ENCODE measurements around the gene PCCA.

The PCCA gene

DNA sequence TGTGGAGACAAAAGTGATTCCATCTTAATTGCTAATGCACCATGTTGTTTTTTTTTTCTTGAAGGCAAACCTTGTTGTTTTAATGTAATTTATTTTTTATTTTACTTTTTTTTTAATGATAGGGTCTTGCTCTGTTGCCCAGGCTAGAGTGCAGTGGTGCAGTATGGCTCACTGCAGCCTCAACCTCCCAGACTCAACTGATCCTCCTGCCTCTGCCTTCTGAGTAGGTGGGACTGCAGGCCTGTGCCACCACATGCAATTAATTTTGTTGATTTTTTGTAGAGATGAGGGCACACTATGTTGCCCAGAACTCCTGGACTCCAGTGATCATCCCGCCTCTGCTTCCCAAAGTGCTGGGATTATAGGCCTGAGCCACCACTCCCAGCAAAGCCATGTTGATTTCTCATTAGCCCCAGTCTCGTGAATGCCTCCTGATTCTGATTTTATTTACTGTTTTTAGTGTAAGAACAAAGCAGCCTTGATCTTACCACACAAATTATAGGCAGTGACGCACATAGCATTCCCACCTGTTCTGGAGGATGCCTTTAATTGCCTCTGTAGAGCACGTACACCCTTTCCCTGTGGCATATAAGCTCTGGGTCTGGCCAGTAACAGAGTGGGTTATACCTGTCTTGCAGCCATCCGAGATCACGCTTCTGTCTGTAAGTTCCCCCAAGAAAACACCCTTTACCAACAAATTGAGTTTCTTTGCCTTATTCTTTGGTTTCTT, 349.3 kb downstream of the PCCA start:
- DNase-seq = no peak

DNA sequence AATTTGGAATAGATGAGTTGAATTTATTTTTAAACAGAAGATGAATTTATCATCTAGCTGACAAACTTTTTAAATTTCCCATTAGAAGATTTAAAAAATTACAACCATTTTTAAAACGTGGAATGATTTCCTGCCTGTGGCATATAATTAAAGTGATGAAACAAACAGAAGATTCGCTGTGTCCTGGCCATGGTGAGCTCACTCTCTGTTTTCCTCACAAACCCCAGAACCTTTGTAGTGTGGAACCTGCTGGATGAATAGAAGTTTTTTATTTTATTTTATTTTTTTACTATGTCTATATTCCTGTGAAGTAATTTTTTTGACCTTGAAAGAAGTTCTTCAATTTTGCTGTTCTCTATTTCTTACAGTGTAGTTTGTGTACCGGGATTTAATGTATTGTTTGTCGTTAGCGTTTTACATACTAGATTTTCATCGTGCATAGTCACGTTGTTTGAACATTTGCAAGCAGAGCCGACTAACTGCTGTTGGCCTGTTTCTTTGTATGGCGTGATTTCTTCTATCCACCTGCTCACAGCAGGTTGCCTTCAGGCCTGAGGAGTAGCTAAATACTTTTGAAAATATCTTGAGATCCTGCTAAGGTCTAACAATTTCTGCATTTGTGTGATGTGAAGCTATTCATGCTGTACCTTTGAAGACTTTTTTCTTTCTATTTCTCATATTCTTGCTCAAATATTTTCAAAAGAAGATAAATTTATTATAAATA, 350.5 kb downstream of the PCCA start:
- no peak for DNase-seq

DNA sequence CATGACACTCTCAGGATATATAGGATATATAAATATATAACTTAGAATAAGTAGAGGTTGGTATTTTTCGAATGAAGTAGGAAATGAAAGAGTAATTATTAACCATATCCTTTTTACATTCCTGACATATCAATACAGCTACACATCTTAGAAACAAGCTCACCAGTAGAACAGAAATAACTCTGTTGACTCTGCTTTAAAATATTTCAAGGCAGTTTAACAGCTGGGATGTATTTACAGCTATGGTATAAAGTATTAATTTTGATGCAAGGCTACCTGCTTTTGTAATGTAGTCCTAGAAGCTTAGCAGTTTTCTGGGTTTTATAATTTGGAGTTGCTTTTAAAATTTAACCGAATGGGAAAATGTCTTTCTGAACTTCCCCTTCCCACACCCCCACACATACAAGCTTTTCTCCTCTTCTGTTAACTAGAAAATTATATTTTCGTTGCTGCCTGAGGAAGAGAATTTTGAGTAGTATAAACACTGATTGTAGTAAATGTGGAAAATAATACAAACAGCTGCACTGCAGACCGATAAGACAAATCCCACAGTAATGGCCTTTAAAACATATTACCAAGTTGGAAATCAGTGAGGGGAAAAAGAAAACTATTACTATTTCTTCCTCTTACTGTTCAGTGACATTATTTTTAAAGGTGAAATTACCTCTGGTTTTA, 352.0 kb downstream of the PCCA start:
- peak; percentile 82 for DNase-seq

DNA sequence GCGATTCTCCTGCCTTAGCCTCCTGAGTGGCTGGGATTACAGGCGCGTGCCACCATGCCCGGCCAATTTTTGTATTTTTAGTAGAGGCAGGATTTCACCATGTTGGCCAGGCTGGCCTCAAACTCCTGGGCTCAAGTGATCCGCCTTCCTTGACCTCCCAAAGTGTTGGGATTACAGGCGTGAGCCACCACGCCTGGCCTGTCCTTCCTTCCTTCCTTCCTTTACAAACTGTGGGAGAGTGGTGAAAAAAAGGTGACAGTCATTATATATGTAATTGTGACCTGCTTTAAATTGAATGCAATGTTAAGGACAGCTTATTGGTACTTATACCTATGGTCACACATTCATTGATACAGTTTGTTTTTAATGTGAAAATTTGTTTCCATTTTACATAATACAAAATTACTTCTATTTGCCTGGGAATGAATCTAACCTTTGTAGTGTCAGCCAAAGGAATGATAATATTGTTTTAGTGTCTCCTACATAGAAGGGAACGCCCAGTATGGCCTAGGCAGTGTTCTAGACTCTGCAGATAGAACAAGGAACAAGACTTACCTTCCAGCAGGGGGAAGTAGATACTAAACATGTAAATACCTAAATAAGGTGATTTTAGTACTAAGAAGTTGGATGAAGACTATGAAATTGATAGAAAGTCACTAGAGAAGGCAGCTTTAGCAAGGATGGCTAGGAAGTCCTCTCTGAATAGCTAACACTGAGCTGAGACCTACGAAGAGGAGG, 353.4 kb downstream of the PCCA start:
- DNase-seq = no peak

DNA sequence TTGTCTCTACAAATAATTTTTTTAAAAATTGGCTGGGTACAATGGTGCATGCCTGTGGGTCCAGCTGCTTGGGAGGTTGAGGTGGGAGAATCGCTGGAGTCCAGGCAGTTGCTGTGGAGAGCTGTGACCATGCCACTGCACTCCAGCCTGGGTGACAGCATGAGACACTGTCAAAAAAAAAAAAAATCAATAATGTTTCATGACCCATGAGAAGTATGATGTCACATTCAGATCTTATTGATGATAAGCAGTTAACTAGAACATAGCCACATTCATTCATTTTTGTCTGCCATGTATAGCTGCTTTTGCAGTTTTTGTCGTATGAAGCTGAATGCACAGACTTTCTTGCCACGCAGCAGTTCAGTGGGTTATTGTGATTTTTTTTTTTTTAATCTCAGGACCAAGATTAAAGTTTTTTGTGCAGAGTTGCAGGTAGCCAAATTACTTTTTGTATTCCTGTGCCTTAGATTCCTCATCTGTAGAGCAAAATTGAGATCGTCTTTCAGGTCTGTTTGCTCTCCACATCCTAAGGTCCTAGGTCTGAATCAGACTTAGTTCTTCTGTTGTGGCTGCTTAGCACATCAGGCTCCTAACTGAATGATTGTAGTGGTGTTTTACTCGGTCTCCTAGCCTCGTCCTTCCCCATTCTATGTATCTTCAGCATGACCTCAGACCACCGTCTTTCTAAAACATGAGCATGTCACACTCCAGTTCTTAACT, 354.5 kb downstream of the PCCA start:
- DNase-seq = no peak

DNA sequence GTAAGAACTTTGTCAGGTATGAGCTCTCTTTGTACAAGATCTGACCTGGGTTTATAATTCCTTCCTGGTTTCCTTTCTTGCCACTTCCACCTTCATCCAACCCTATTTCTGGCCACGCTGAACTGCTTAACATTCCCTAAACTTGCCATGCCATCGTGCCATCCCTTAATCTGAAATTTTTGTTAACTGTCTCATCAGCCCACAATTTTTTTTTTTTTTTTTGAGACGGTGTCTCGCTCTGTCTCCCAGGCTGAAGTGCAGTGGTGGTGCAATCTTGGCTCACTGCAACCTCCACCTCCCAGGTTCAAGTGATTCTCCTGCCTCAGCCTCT, 355.1 kb downstream of the PCCA start:
- DNase-seq = peak; percentile 42

DNA sequence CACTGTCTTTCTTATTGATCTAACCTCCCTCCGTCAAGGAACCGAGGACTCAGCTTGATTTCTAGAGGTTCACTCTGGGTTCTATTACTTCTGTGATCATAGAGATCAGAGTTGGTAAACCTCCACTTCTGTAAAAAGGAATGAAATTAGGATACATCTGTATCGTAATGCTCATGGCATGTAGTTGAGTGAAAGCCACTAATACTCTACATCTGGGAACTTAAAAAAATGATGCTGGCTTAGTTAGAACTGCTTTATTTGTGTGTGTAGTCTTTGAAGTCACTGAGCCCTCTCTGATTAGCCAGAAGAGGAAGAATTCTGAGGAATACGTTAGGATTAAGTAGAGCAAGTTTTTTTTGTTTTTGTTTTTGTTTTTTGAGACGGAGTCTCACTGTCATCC, 358.9 kb downstream of the PCCA start:
- DNase-seq = peak; percentile 17

DNA sequence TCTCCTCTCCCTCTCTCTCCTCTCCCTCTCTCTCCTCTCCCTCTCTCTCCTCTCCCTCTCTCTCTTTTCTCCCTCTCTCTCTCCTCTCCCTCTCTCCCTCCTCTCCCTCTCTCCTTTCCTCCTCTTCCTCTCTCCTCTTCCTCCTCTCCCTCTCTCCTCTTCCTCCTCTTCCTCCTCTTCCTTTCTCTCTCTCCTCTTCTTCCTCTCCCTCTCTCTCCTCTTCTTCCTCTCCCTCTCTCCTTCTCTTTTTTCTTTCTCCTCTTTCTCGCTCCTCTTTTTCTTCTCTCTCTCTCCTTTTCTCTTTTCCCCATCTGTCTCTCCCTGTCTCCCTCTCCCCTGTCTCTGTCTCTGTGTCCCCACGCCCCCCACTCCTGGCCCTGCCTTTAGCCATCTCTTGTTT, 363.0 kb downstream of the PCCA start:
- no peak for DNase-seq

DNA sequence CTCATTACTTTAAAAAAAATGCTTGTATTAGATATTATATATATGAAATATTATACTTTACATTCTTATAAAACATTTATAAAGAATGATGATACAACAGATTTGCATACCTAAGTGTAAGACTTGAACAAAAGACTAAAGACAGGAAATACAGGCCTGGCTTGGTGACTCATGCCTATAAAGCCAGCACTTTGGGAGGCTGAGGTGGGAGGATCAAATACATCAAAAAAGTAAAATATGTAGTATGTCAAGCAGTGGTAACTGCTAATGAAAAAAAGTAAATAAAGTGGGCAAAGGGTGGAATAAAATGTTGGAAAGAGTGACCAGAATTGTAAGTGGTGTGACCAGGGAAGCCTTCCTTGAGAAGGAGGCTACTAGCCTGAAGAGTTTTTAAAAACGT, 366.0 kb downstream of the PCCA start:
- DNase-seq = peak; percentile 64

DNA sequence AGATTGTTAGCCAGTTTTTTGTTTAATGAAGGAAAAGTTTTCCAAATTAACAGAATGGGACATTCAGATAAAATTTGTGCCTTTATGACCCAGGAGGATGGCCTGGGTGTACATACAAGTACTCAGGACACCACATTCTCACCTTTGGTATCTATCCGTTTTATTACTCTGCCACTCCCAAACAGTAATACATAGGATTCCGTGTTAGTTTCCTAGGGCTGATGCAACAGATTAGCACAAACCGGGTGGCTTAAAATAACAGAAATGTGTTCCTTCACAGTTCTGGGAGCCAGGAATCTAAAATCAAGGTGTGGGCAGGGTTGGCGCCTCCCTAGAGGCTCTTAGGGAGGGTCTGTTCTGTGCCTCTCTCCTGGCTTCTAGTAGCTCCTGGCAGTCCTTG, 369.8 kb downstream of the PCCA start:
- no peak for DNase-seq

DNA sequence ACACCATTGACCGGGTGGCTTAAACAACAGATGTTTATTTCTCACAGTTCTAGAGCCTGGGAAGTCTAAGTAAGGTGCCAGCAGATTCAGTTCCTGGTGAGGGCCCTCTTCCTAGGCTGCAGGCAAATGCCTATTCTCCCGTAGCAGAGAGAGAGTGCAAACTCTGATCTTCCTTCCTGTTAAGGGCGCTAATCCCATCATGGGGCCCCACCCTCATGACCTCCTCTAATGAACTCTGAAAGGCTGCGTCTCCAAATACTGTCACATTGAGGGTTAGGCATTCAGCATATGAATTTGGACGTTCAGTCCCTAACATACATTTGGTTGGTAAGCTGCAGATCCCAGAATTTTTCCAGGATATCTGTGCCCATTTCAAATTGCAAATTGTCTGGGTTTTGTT, 370.9 kb downstream of the PCCA start:
- no peak for DNase-seq

DNA sequence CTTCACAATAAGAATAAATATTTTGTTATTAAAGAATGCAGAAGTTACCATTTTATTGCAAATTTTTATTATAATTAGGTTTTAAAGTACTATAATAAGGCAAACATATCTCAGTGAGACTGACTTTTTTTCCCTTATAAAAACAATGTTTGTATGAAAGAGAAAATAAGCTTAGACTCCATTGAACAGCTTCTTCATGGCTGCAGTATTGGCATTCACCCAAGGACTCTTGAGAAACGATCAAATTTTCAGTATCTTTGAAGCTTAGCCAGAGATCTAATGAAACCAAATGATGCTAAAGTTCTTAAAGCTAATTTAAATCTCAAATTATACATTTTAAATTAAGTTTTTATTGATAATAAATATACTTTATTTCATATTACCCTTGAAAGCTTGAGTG, 371.4 kb downstream of the PCCA start:
- DNase-seq = no peak

DNA sequence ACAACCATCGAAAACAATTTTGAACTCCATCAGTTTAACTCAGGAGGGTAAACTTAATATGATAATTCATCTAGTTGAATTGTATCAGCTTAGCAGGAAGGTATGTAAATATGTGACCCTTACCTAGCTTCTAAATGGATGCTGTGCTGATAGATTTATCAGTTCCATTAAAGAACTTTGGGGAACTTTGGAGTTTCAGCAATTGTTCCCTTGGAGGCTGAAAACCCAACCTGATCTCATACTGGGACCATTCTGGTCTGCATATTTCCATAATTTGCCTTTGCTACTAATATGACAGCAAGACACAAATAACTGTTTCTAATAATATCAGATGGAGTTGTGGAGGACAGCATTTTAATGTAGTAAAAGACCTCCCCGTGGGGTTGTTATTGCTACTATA, 371.9 kb downstream of the PCCA start:
- DNase-seq = no peak

DNA sequence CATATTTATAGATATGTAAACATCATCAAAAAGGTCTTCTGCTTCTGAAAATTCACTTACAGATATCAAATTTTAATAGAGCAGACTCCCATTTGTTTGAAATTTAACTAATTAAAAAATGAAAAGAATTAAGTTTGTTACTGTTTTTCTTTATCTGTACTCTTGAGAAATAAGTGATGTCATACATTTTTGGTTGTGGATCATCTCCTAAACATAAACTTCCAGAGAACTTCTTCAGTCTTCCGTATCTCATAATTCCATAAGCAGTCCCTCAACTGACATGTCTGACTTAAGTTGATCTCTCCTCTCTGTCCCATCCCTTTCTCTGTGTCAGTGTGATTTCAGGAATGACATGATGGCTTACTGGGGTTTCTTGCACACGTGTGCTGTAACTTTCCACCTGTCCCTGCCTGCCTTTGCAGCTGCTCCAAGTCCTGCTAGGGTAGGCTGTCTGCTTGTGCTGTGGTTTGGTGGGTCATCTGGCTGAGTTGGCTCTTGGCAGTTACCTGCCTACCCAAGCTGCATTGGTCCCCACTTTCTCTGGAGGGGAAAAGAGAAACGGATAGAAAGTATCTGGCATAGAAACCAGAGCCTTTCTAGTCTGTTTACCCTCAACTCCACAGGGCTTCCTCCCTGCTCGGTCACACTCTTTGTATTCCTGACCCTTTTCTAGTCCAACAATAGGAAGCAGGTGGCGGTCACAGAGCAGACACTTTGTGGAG, 372.6 kb downstream of the PCCA start:
- DNase-seq = no peak

DNA sequence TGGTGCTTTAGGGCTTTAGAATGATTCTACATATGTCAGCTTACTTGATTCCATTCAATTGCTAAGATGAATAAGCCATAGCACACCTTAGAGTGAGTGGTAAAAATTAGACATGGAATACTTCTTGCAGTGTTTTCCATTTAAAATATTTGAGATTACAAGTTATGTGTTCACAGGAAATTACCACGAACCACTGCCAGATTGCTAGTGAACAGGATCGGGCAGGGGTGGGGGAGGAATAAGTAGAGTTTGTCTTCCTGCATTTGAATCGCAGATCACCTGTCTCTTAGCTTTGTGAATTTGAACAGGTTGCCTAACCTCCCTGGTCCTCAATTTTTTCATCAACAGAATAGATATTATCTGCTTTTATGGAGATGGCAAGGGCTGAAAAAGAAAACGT, 375.1 kb downstream of the PCCA start:
- peak; percentile 32 for DNase-seq

DNA sequence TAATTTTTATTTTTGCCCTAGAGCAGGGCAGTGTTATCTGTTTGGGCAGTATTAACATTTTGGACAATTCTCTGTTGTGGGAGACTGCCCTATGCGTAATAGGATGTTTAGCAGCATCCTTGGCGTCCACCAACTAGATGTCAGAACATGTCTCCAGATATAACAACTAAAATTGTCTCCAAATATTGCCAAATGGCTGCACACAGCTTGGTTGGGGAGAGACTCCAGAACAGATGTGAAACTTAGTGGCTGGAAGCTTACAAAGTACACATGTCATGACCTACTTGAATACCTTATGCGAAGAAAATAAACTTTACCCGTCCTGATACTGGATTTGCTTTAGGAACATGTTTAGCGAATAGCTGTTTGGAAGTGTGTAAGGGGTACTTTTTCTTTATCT, 376.7 kb downstream of the PCCA start:
- no peak for DNase-seq

DNA sequence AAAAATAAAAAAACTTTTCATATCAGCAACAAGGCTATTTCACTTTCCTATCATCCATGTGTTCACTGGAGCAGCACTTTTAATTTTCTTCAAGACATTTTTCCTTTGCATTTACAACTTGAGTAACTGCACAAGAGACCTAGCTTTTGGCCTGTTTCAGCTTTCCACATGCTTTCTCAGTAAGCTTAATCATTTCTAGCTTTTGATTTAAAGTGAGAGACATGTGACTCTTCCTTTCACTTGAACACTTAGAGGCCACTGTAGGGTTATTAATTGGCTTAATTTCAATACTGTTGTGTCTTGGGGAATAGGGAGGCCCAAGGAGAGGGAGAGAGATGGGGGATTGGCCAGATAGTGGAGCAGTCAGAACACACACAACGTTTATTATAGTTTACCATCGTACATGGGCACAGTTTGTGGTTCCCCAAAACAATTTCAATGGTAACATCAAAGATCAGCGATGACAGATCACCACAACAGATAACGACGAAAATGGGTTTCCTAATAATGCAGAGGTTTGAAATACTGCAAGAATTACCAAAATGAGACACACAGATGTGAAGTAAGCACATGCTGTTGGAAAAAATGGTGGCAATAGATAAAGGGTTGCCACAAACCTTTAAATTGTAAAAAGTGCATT, 382.1 kb downstream of the PCCA start:
- DNase-seq = no peak

DNA sequence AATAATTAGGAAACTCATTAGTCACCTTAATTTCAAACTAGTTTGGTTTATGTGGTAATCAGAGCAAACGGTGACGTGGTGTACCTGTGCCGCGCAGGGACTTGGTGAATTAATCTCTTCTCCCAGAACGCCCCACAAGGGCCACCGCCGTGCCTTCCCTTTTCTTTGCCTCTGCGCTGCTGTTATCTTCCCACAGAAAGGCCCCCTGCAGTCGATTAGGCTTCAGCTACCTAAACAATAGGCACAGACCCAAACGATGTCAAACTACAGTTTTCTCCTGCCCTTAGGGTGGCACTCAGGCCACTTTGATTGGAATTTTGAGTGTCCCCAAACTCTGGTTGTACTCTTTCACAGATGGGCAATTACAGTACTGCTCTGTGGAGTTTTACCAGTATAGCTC, 384.2 kb downstream of the PCCA start:
- no peak for DNase-seq

DNA sequence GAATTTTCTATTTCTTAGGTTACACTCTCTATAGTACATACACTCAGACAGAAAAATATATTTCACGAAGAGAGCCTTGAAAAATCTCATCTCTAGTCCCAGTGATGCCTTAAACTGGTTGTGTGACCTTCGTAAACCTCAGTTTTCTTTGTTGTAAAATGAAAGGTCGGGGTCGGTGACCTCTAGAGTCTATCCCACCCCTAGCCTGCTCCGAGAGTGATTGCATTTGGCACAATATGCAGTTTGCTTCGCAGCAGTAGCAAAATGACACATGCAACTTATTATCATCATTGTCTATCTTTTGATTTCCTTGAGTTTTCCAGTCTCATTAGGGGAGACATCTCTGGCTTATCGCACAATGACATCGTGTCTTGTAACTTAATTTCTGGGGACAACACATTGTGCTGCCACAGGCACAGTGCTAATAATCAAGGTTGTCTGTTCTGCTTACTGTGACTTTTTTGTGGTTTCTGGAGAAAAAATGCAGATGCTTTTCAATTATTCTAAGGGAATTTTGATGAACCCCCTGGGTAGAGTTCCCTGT, 384.7 kb downstream of the PCCA start:
- no peak for DNase-seq

DNA sequence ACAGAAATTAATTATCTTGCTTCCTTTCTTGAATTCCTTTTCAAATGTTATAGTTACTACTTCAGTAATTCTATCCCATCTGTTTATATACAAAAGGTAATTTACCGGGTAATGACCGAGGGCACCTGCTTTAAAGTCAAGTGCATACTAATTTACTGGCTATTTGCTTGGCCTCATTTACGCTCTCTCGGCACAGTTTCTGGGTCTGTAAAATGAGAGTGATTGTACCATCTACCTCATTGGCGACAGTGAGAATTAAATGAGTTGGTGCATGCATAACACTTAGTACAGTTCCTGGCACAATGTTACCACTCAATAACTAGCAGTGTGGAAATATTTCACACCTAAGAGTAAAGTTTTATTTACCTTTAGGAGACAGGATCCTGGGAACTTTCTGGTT, 388.1 kb downstream of the PCCA start:
- DNase-seq = no peak

DNA sequence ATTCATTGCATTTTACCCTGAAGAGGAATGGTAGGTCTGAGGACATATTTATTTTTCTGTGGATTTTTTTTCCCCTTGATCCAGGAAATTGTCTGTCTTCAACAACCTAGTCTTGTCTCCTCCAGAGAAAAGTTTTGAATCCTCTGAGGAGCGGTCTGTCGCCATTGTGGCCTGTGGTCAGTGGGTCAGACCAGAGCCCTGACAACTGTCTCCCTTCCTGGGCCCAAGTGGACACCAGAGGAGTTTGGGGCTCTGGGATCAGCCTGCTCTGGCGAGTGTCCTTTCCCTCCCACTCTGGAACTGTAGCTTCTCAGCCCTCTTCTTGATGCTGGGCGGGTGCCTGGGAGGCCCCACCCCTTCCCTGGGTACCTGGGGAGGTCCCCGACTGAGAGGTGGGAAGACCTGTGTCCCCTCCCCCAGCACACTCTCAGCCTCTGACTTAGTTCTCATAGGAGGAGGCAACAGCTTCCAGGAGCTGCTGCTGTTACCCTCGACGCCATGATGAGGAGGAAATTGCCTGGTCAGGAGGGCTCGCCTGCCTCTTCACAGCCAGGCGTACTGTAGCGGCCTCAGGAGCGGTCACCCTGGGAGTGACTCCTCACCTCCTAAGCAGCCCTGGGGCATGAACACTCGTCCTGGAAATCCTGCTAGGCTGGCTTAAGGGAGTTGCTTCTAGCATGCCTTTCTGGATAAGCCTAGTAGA, 389.4 kb downstream of the PCCA start:
- no peak for DNase-seq

Data from fibroblast of skin of right biceps (primary cell).